Gastrocnemius medialis (tissue), 4 donors: ENCODE measurements around the gene CHI3L1. TPM values are rescaled to one million over a fixed set of nuclear protein-coding genes. Genes with fewer than 3 reads are reported as not detected.

Source experiments
- ATAC-seq, 2 donors: fragments of 150-250 bp; one replicate each; pipeline ENCODE4 v1.9.1; 2016
- DNase-seq, 2 donors: peaks; one replicate each; pipeline ENCODE4 v3.0.0-alpha.2; 2019
- H3K27ac ChIP-seq, 4 donors: fragments of 200-600 bp; sonication (generic); 1 replicate in 1 of 4; 2 replicates in 3 of 4; pipeline ENCODE4 v1.5.1; 2016 to 2018; ENCODE audit warnings: mild to moderate bottlenecking in 2 of 4, moderate library complexity in 1 of 4
- H3K27me3 ChIP-seq, 3 donors: fragments of 200-600 bp; sonication (generic) in 2 of 3; 1 replicate in 1 of 3; 2 replicates in 2 of 3; pipeline versions ENCODE4 v1.5.1 to v1.6.0; 2016 to 2019; ENCODE audit warnings: mild to moderate bottlenecking in 1 of 3, moderate library complexity in 1 of 3
- H3K36me3 ChIP-seq, 2 donors: fragments of 200-600 bp; sonication (generic) in 1 of 2; one replicate each; pipeline ENCODE4 v1.5.1; 2017 to 2018
- H3K4me1 ChIP-seq, 2 donors: fragments of 200-600 bp; sonication (generic) in 1 of 2; one replicate each; pipeline ENCODE4 v1.5.1; 2016 to 2017; ENCODE audit warnings: mild to moderate bottlenecking in 2 of 2
- H3K4me3 ChIP-seq, 4 donors: fragments of 200-600 bp; sonication (generic) in 3 of 4; 1 replicate in 1 of 4; 2 replicates in 3 of 4; pipeline ENCODE4 v1.5.1; 2016 to 2019; ENCODE audit warnings: mild to moderate bottlenecking in 2 of 4
- H3K9me3 ChIP-seq, 3 donors: fragments of 200-600 bp; sonication (generic) in 2 of 3; 1 replicate in 1 of 3; 2 replicates in 2 of 3; pipeline ENCODE4 v1.5.1; 2016 to 2019
- POLR2A ChIP-seq, 2 donors: fragments of 450-650 bp; IDR thresholded peaks; one replicate each; pipeline ENCODE4 v1.6.1; 2017; ENCODE audit warnings: antibody characterized with exemption in 2 of 2, mild to moderate bottlenecking in 2 of 2, moderate library complexity in 2 of 2
- in situ Hi-C, 4 donors: fragments of 200-750 bp; cut with MboI; loops; one replicate each; pipeline versions ENCODE4 v1.15.0 to v1.8.0; 2017; ENCODE audit warnings: low sequenced_read_pairs in 4 of 4
- intact Hi-C: fragments of 100-400 bp; cut with DNase I; formaldehyde crosslinking; loops from one replicate; pipeline ENCODE4 v1.15.1; 2023; ENCODE audit warnings: low total_unique reads
- total RNA-seq, 4 donors: library from RNA; depleted of rRNA; stranded (reverse); fragments of >200 nt; gene quantifications; one replicate each; pipeline versions ENCODE4 v1.1.0 to v1.2.3, GENCODE V29; 2016
- TF ChIP-seq, protein P1 (sequence below), 5 experiments: fragments of 450-650 bp in 3 of 5; fragments of 200-600 bp in 2 of 5; sonication (generic) in 2 of 5; IDR thresholded peaks in 4 of 5; conservative IDR thresholded peaks in 1 of 5; 1 replicate in 4 of 5; 2 replicates in 1 of 5; pipeline ENCODE4 v1.5.1; 2016 to 2019; ENCODE audit warnings: antibody characterized with exemption in 5 of 5, mild to moderate bottlenecking in 3 of 5, moderate library complexity in 3 of 5

The CHI3L1 gene
- total RNA-seq, 4 donors from 2014 or later = 4.0 to 19.7 (median 9.9) TPM

- Histone ChIP-seq H3K27ac (peak overlapping the region in 3 of 4 donors; percentile 35 to 92 (median 88)), H3K36me3 (no peaks in the 10 kb centered on the region), H3K9me3 (no peaks in the 10 kb centered on the region), H3K27me3 (no peaks in the 10 kb centered on the region), H3K4me1 (peaks cover 35 to 62% of the 10 kb centered on the region in 2 donors), H3K4me3 (peak overlapping the region in 1 of 4 donors; percentile 23)
- peak; percentile 54 to 70 for DNase-seq
- TF ChIP-seq POLR2A (IDR thresholded peaks at IDR 0.05) = peak in 1 of 2 donors; percentile 11
- TF ChIP-seq, protein P1, sequence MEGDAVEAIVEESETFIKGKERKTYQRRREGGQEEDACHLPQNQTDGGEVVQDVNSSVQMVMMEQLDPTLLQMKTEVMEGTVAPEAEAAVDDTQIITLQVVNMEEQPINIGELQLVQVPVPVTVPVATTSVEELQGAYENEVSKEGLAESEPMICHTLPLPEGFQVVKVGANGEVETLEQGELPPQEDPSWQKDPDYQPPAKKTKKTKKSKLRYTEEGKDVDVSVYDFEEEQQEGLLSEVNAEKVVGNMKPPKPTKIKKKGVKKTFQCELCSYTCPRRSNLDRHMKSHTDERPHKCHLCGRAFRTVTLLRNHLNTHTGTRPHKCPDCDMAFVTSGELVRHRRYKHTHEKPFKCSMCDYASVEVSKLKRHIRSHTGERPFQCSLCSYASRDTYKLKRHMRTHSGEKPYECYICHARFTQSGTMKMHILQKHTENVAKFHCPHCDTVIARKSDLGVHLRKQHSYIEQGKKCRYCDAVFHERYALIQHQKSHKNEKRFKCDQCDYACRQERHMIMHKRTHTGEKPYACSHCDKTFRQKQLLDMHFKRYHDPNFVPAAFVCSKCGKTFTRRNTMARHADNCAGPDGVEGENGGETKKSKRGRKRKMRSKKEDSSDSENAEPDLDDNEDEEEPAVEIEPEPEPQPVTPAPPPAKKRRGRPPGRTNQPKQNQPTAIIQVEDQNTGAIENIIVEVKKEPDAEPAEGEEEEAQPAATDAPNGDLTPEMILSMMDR (IDR thresholded peaks at IDR 0.05 in 4 of 5, conservative IDR thresholded peaks at IDR 0.05 in 1 of 5) = no peak
- no peak for ATAC-seq
- intact Hi-C loops (no loop called here), in situ Hi-C loops (loop anchor here in 1 of 4 donors (10.0 kb wide), 1 partner anchor 141 kb away; no protein-coding TSS in a partner anchor)
Observed at GRCh38 chr1:203175827-203176241, 10.7 kb downstream of the CHI3L1 start.

DNA sequence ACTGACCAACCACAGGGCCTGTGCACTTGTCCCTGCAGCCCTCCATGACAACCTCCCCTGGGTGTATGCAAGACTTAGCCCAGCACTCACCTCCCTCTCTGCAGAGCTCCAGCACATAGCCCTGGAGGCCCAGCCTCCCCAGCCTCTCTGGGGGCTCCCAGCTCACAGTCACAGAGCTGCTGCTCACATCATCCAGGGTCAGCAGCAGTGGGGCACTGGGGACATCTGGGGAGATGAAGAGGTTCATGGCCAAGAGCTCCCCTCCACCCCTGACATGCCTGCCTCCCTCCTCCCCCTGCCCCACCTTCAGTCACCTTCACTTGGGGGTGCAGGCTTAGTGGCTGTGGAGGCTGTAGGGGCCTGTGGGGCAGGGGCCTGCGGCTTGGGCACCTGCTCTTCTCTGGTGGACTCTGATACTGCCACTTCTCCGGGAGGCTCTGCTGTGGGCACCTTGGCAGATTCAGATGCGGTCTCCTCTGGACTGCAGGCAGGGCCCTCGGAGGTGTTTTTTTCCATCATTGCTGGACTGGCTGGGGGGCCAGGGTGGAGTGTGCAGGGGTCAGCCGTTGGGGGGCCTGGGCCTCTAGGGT lies 11.2 kb downstream of the CHI3L1 start, which contains the start of gene MYBPH:
Gene MYBPH (minus strand): TSS at position 590 of the 590 bp plus-strand sequence. CDS start 71 bp downstream, at position 519.
- ATAC-seq (no peak), DNase-seq (no peak)
- in situ Hi-C loops (loop anchor here in 1 of 4 donors (10.0 kb wide), 1 partner anchor 141 kb away; no protein-coding TSS in a partner anchor), intact Hi-C loops (no loop called here)
- Histone ChIP-seq H3K4me1 (peaks cover 35 to 62% of the 10 kb centered on the region in 2 donors), H3K9me3 (no peaks in the 10 kb centered on the region), H3K36me3 (no peaks in the 10 kb centered on the region), H3K27me3 (no peaks in the 10 kb centered on the region), H3K27ac (peak within 1 kb of the TSS in 3 of 4 donors; percentile 35 to 92 (median 88)), H3K4me3 (peak within 1 kb of the TSS in 1 of 4 donors; percentile 23)
- TF ChIP-seq, protein P1 (IDR thresholded peaks at IDR 0.05 in 4 of 5, conservative IDR thresholded peaks at IDR 0.05 in 1 of 5) = no peak
- peak in 1 of 2 donors; percentile 62 for TF ChIP-seq POLR2A (IDR thresholded peaks at IDR 0.05)

DNA sequence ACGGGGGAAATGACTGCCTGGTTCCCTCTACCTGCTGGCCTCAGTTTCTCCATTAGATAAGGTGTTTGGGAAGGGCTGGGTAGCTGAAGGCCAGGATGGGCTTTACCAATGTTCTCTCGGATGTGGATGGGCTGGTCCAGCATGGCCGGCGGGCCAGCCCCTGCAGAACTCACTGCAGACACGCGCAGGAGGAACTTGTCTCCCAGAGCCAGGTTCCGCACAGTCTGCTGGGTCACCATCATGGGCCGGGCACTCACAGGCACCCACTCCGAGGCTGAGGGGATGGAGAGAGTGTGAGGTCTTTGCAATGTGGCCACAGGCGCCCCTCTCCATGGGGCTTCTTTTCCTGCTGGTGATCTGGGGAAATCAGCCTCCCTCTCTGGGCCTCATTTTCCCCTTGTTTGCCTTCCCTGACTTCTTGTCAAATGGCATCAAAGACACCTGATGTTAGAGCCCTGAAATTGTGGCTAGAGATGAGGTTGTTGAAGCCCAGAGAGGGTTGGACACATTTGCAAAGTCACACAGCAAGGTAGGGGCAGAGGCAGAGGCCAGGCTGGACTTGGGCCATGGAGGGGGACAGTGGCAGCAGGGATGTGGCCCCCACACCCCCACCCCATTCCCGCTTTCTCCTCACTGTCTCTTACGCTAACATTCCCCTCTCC lies 12.0 kb downstream of the CHI3L1 start:
- no peaks in the 10 kb centered on the region for H3K9me3 ChIP-seq
- no peaks in the 10 kb centered on the region for H3K27me3 ChIP-seq
- in situ Hi-C loops (loop anchor here in 2 of 4 donors (5.0 to 10.0 kb wide), 2 partner anchors 137 to 140 kb away; no protein-coding TSS in a partner anchor), intact Hi-C loops (no loop called here)
- H3K4me1 ChIP-seq = peaks cover 35 to 62% of the 10 kb centered on the region in 2 donors
- H3K36me3 ChIP-seq = no peaks in the 10 kb centered on the region
- ATAC-seq (no peak), DNase-seq (no peak)
- H3K27ac ChIP-seq = peak overlapping the region in 3 of 4 donors; percentile 88 to 92 (median 88)
- no peak for TF ChIP-seq POLR2A (IDR thresholded peaks at IDR 0.05)
- TF ChIP-seq, protein P1 (IDR thresholded peaks at IDR 0.05 in 4 of 5, conservative IDR thresholded peaks at IDR 0.05 in 1 of 5) = no peak
- peak overlapping the region in 1 of 4 donors; percentile 23 for H3K4me3 ChIP-seq

GRCh38 chr1:203173566-203173965 lies 12.9 kb downstream of the CHI3L1 start:
- in situ Hi-C loops (loop anchor here in 2 of 4 donors (5.0 to 10.0 kb wide), 2 partner anchors 136 to 139 kb away; no protein-coding TSS in a partner anchor), intact Hi-C loops (no loop called here)
- peak overlapping the region in 1 of 4 donors; percentile 23 for H3K4me3 ChIP-seq
- H3K27me3 ChIP-seq = no peaks in the 10 kb centered on the region
- peak overlapping the region; percentile 88 to 92 (median 88) for H3K27ac ChIP-seq
- H3K9me3 ChIP-seq = no peaks in the 10 kb centered on the region
- DNase-seq (peak; percentile 74 to 92), ATAC-seq (peak; percentile 51 to 54)
- peaks cover 35 to 60% of the 10 kb centered on the region in 2 donors for H3K4me1 ChIP-seq
- peak in 1 of 2 donors; percentile 48 for TF ChIP-seq POLR2A (IDR thresholded peaks at IDR 0.05)
- TF ChIP-seq, protein P1 (IDR thresholded peaks at IDR 0.05 in 4 of 5, conservative IDR thresholded peaks at IDR 0.05 in 1 of 5) = peak in 3 of 5 experiments; percentile 15 to 27 (median 17)
- no peaks in the 10 kb centered on the region for H3K36me3 ChIP-seq
